Activated CD4-positive, alpha-beta T cell treated with anti-CD3 and anti-CD28 coated beads, Interleukin-2, amount 10 ng/mL, durations not matched to agents 7 days and 5 days (primary cell): ENCODE results near the gene GBE1. TPM values are rescaled to one million over a fixed set of nuclear protein-coding genes. Genes with fewer than 3 reads are reported as not detected.

ENCODE experiments used
- CTCF ChIA-PET: fragments of 350-600 bp; sonication (Branson Sonifier 250); formaldehyde crosslinking; loops from one replicate; lab custom pipeline; 2021; ENCODE audit warnings: antibody characterized with exemption; lab: Charles Lee
- POLR2A ChIA-PET: fragments of 350-600 bp; sonication (Branson Sonifier 250); formaldehyde crosslinking; loops from one replicate; lab custom pipeline; 2021; ENCODE audit warnings: antibody characterized with exemption; lab: Charles Lee
- DNase-seq: peaks from one replicate; pipeline ENCODE4 v3.0.0-alpha.2; 2020
- H3K27ac Mint-ChIP-seq: one replicate; pipeline ENCODE4 v1.8.0; 2021; ENCODE audit warnings: mild to moderate bottlenecking, moderate library complexity, mixed read lengths
- H3K27me3 Mint-ChIP-seq: one replicate; pipeline ENCODE4 v1.8.0; 2021; ENCODE audit warnings: mixed read lengths
- H3K36me3 Mint-ChIP-seq: one replicate; pipeline ENCODE4 v1.8.0; 2021; ENCODE audit warnings: low read depth, mixed read lengths
- H3K4me1 Mint-ChIP-seq: one replicate; pipeline ENCODE4 v1.8.0; 2021; ENCODE audit warnings: mixed read lengths
- H3K4me3 Mint-ChIP-seq: one replicate; pipeline ENCODE4 v1.8.0; 2021; ENCODE audit warnings: mild to moderate bottlenecking, moderate library complexity, mixed read lengths
- H3K9me3 Mint-ChIP-seq: one replicate; pipeline ENCODE4 v1.8.0; 2021; ENCODE audit warnings: mixed read lengths
- total RNA-seq, 2 experiments: library from RNA; stranded (reverse); gene quantifications; one replicate each; pipeline ENCODE4 v1.2.3, GENCODE V29; 2021

GBE1 gene
- total RNA-seq, 2 experiments from 2014 or later: 17.9 to 20.2 TPM

DNA sequence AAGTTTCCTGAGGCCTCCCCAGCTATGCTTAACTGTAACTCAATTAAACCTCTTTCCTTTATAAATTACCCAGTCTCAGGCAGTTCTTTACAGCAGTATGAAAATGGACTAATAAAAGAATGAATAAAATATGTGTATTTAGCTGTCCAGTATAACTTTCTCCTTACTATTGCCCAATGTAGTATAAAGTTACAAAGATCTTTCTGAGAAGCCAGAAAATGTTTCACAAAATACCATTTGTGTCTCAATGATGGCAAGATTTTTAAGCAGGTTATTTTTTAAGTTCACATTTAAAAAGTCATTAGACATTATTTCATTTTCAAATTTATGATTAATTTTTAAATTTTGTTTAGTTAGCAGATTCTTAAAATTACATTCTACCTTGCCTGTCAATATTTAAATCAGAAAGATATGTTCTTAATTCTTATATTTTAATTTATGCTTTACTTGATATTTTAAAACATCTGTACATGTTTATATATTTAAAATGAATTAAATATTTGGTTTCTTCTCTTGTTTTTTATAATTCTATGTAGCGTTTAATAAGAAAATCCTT, 189.2 kb downstream of the GBE1 start:
- DNase-seq: no peak
- Mint-ChIP-seq H3K9me3 (no peaks in the 10 kb centered on the region), H3K27ac (no peak overlapping the region), H3K4me3 (no peak overlapping the region), H3K27me3 (no peaks in the 10 kb centered on the region), H3K36me3 (peaks cover 2% of the 10 kb centered on the region), H3K4me1 (peaks cover 4% of the 10 kb centered on the region)
- ChIA-PET CTCF (no interaction called here), POLR2A (no interaction called here)

DNA sequence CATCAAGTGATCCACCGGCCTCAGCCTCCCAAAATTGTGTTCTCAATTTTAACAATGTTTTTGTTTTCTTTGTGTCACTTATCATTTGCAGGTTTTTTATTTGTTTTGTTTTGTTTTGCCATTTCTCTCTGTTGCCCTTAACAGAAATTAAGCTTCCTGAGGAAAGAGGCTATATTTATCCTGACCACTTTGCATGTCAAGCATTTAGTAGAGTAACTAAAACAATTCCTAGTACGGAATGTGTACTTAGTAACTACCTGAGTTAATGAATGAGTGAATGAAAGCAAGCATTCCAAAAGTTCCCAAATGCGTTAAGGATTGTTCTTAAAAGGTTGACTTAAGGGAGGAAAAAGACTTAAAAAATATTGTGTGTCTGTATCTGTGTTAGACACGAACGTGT, 193.1 kb downstream of the GBE1 start:
- Mint-ChIP-seq H3K4me3 (no peak overlapping the region), H3K9me3 (peaks cover 2% of the 10 kb centered on the region), H3K36me3 (peaks cover 2% of the 10 kb centered on the region), H3K27me3 (no peaks in the 10 kb centered on the region), H3K27ac (no peak overlapping the region), H3K4me1 (peaks cover 4% of the 10 kb centered on the region)
- ChIA-PET POLR2A (no interaction called here), CTCF (no interaction called here)
- DNase-seq: no peak

GRCh38 chr3:81565041-81565440, 196.4 kb downstream of the GBE1 start:
- ChIA-PET CTCF (no interaction called here), POLR2A (no interaction called here)
- H3K27me3 Mint-ChIP-seq: no peaks in the 10 kb centered on the region
- H3K4me1 Mint-ChIP-seq: no peaks in the 10 kb centered on the region
- H3K4me3 Mint-ChIP-seq: no peak overlapping the region
- no peaks in the 10 kb centered on the region for H3K36me3 Mint-ChIP-seq
- DNase-seq: no peak
- no peak overlapping the region for H3K27ac Mint-ChIP-seq
- H3K9me3 Mint-ChIP-seq: peaks cover 4% of the 10 kb centered on the region

DNA sequence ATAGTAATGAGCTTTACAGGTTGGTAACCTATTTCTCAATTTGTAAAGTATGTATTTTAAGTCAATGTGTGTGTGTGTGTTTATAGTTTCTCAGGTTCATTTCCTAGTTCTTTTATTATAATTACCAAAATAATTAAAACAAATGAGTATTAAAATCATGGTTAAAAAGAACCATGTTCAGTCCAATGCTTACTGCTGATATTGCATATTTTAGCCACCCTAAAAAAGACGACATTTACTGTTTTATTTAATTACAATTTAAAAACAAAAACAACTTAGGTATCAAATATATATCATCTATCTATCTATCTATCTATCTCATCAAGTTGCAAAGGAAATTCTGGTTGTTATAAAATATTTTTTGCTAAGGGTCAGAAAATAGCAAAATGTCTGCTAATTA, 203.3 kb downstream of the GBE1 start:
- H3K9me3 Mint-ChIP-seq: peaks cover 1% of the 10 kb centered on the region
- no peaks in the 10 kb centered on the region for H3K4me1 Mint-ChIP-seq
- ChIA-PET POLR2A (no interaction called here), CTCF (no interaction called here)
- no peak overlapping the region for H3K27ac Mint-ChIP-seq
- H3K36me3 Mint-ChIP-seq: no peaks in the 10 kb centered on the region
- no peak for DNase-seq
- no peaks in the 10 kb centered on the region for H3K27me3 Mint-ChIP-seq
- no peak overlapping the region for H3K4me3 Mint-ChIP-seq

DNA sequence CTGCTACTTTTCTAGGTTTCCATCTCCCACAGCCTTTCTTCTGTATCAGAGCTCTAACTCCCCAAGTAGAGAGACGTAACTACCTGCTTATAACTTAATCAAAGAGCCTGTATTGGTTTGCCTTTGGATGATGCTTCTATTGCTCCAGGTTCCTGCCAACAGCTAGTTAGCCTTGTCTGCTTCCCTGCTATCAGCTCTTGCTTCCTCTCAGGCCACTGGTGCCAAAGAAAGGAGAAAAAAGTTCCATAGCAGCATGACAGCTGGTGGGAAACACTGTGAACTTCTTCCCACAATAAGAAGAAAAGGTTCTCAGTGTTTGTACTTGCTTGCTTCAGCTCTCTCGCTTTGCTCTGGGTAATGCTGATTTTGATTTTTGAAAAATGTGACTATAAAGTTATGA, 206.6 kb downstream of the GBE1 start:
- no peaks in the 10 kb centered on the region for H3K4me1 Mint-ChIP-seq
- DNase-seq: no peak
- peaks cover 12% of the 10 kb centered on the region for H3K9me3 Mint-ChIP-seq
- H3K4me3 Mint-ChIP-seq: no peak overlapping the region
- H3K27ac Mint-ChIP-seq: no peak overlapping the region
- H3K27me3 Mint-ChIP-seq: no peaks in the 10 kb centered on the region
- H3K36me3 Mint-ChIP-seq: peaks cover 4% of the 10 kb centered on the region
- CTCF ChIA-PET: no interaction called here
- POLR2A ChIA-PET: no interaction called here

- no peak for DNase-seq
- ChIA-PET POLR2A (no interaction called here), CTCF (no interaction called here)
- peaks cover 12% of the 10 kb centered on the region for H3K9me3 Mint-ChIP-seq
- no peak overlapping the region for H3K4me3 Mint-ChIP-seq
- H3K36me3 Mint-ChIP-seq: peaks cover 4% of the 10 kb centered on the region
- H3K27ac Mint-ChIP-seq: no peak overlapping the region
- no peaks in the 10 kb centered on the region for H3K27me3 Mint-ChIP-seq
- no peaks in the 10 kb centered on the region for H3K4me1 Mint-ChIP-seq
Observed at GRCh38 chr3:81554388-81554787, 207.1 kb downstream of the GBE1 start.

DNA sequence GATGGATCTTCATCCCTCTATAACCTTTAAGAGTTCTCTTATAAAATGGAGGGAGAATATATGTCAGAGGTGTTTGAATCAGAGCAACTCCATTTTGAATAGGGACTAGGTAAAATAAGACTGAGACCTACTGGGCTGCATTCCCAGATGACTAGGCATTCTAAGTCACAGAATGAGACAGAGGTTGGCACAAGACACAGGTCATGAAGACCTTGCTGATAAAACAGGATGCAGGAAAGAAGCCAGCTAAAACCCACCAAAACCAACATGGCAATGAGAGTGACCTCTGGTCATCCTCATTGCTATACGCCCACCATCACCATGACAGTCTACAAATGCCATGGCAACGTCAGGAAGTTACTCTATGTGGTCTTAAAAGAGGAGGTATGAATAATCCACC, 211.0 kb downstream of the GBE1 start:
- ChIA-PET POLR2A (no interaction called here), CTCF (no interaction called here)
- no peak for DNase-seq
- H3K36me3 Mint-ChIP-seq: peaks cover 4% of the 10 kb centered on the region
- H3K27me3 Mint-ChIP-seq: no peaks in the 10 kb centered on the region
- no peak overlapping the region for H3K4me3 Mint-ChIP-seq
- peaks cover 17% of the 10 kb centered on the region for H3K9me3 Mint-ChIP-seq
- no peak overlapping the region for H3K27ac Mint-ChIP-seq
- H3K4me1 Mint-ChIP-seq: no peaks in the 10 kb centered on the region

GRCh38 chr3:81549831-81550230, 211.6 kb downstream of the GBE1 start:
- H3K36me3 Mint-ChIP-seq: peaks cover 4% of the 10 kb centered on the region
- H3K27me3 Mint-ChIP-seq: no peaks in the 10 kb centered on the region
- H3K4me1 Mint-ChIP-seq: no peaks in the 10 kb centered on the region
- ChIA-PET POLR2A (no interaction called here), CTCF (no interaction called here)
- no peak overlapping the region for H3K27ac Mint-ChIP-seq
- peaks cover 17% of the 10 kb centered on the region for H3K9me3 Mint-ChIP-seq
- DNase-seq: no peak
- H3K4me3 Mint-ChIP-seq: no peak overlapping the region

DNA sequence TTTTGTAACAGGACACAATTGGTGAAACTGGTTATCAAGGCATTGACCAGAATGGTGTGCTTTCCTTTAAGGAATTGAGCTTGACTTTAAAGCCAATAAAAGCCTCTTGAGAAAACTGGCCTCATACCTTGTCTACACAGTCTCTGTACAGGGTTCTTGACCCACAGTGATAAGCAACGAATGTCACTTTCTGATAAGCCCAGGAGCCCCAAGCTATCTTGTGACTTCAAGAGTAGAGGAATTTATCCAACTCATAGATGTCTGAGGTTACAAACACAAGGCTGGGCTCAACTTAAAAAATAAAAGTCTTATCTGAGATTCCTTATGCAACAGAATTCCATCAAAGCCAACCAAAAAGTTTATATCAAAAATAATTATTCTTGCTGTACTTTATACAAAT, 212.1 kb downstream of the GBE1 start:
- no peaks in the 10 kb centered on the region for H3K4me1 Mint-ChIP-seq
- DNase-seq: no peak
- no peak overlapping the region for H3K4me3 Mint-ChIP-seq
- H3K27ac Mint-ChIP-seq: no peak overlapping the region
- no peaks in the 10 kb centered on the region for H3K27me3 Mint-ChIP-seq
- H3K36me3 Mint-ChIP-seq: peaks cover 4% of the 10 kb centered on the region
- peaks cover 17% of the 10 kb centered on the region for H3K9me3 Mint-ChIP-seq
- ChIA-PET POLR2A (no interaction called here), CTCF (no interaction called here)

GRCh38 chr3:81545572-81545971, 215.9 kb downstream of the GBE1 start:
- CTCF ChIA-PET: no interaction called here
- Mint-ChIP-seq H3K27ac (no peak overlapping the region), H3K4me1 (no peaks in the 10 kb centered on the region), H3K36me3 (peaks cover 2% of the 10 kb centered on the region), H3K27me3 (no peaks in the 10 kb centered on the region), H3K9me3 (peaks cover 10% of the 10 kb centered on the region), H3K4me3 (no peak overlapping the region)
- no peak for DNase-seq
- POLR2A ChIA-PET: no interaction called here

DNA sequence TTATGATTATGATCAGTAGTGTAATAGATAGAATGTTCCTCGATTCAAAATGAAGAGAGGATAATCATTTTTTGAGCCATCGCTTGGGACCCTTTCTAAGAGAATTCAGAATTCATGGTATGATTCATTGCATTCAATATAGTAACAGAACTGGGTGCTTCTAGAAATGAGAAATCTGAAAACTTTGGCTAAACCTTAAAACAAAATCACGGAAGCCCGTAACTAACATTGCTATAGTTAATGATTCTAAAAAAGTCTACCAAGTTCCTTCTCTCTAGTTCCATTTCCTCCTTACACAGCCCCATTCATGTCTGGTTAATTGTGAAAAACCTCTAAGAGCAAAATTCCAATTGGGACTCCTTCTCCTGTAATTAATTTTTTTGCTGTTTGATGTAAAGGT, 217.1 kb downstream of the GBE1 start:
- Mint-ChIP-seq H3K9me3 (peaks cover 5% of the 10 kb centered on the region), H3K27ac (no peak overlapping the region), H3K4me1 (no peaks in the 10 kb centered on the region), H3K27me3 (no peaks in the 10 kb centered on the region), H3K36me3 (no peaks in the 10 kb centered on the region), H3K4me3 (no peak overlapping the region)
- POLR2A ChIA-PET: no interaction called here
- CTCF ChIA-PET: no interaction called here
- DNase-seq: no peak

DNA sequence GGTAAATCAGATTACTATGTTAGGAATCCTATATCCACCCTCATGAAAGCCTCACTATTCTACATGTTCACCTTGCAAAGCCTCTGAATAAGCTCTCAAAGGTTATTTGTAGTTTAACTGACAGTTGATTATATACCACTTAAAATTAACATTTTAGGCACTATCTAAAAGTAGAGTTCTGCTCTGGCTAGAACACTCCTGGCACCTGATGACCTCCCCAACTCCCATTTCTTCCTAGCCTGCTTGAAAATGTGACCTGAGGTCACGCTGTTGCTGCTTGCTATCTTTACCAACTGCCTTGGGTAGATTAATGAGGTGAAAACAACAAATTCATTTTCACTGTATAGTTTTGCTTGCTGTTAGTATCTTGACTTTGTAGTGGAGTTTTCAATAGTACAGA, 220.7 kb downstream of the GBE1 start:
- no peaks in the 10 kb centered on the region for H3K27me3 Mint-ChIP-seq
- H3K4me3 Mint-ChIP-seq: no peak overlapping the region
- H3K36me3 Mint-ChIP-seq: no peaks in the 10 kb centered on the region
- ChIA-PET CTCF (no interaction called here), POLR2A (no interaction called here)
- H3K27ac Mint-ChIP-seq: no peak overlapping the region
- H3K4me1 Mint-ChIP-seq: no peaks in the 10 kb centered on the region
- H3K9me3 Mint-ChIP-seq: no peaks in the 10 kb centered on the region
- no peak for DNase-seq

DNA sequence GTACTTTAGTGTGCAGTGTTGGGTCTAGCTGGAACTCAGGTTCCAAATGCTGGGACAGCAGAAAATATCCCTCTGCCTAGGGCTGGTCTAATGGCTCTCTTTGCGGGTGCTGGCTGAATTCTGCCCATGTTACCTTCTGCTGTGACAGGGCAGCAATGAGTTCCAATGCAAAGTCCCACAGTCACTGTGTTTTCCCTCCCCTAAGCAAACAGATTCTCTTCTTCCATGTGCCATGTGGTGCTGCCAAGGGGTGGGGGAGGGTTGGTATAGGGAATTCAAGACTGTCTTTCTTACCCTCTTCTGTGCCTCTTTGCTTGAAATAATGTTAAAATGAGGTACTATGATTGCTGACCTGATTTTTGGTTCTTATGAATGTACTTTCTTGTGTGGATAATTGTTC, 229.6 kb downstream of the GBE1 start:
- Mint-ChIP-seq H3K9me3 (peaks cover 10% of the 10 kb centered on the region), H3K27me3 (no peaks in the 10 kb centered on the region), H3K27ac (no peak overlapping the region), H3K4me3 (no peak overlapping the region), H3K4me1 (no peaks in the 10 kb centered on the region), H3K36me3 (peaks cover 26% of the 10 kb centered on the region)
- DNase-seq: no peak
- ChIA-PET POLR2A (no interaction called here), CTCF (no interaction called here)

GRCh38 chr3:81531263-81531662, 230.2 kb downstream of the GBE1 start:
- H3K9me3 Mint-ChIP-seq: peaks cover 10% of the 10 kb centered on the region
- no peaks in the 10 kb centered on the region for H3K27me3 Mint-ChIP-seq
- H3K4me3 Mint-ChIP-seq: no peak overlapping the region
- peaks cover 26% of the 10 kb centered on the region for H3K36me3 Mint-ChIP-seq
- DNase-seq: no peak
- CTCF ChIA-PET: no interaction called here
- no peaks in the 10 kb centered on the region for H3K4me1 Mint-ChIP-seq
- POLR2A ChIA-PET: no interaction called here
- H3K27ac Mint-ChIP-seq: no peak overlapping the region
